HG02571 (cell line): ENCODE data around the gene PABPN1L.

Experiments used
- ATAC-seq: cut with Tn5 transposase; IDR thresholded peaks from one replicate; pipeline ENCODE4 v1.9.1; 2021; ENCODE audit warnings: mild to moderate bottlenecking, moderate library complexity; ENCODE audit not compliant: unreplicated experiment

The PABPN1L gene

DNA sequence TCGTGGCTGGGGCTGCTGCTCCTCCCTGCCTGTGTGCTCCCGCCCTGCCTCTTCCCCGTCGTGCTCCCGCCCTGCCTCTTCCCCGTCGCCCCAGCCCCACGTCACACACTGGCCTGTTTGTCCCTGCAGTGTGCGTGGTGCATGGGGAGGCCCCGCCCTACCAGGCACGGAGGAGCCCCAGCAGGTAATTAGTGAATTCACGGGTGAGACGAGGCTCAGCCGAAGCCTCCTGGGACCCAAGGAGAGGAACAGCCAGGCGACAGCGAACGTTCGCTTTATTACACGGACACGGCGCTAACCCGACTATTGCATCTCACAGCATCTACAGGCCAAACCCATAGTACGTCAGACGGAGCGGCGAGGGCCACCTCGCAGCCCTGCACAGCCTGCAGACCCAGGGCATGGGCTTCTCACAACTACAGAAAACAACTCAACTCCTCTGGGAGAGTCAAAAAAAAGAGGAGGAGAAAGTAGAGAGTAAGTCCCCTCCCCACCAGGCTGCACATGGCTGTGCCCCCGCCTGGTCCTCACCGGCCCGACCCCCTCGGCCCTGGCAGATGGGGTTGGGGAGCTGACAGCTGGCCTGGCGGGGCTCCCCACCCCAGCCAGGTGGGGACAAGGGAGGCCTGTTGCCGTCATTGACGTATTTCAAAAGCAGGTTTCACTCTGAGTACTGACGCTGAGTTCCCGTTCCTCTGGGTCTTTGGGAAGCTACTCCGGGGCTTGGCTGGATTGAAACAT is 4.3 kb upstream of the PABPN1L start:
- ATAC-seq, result no peak

DNA sequence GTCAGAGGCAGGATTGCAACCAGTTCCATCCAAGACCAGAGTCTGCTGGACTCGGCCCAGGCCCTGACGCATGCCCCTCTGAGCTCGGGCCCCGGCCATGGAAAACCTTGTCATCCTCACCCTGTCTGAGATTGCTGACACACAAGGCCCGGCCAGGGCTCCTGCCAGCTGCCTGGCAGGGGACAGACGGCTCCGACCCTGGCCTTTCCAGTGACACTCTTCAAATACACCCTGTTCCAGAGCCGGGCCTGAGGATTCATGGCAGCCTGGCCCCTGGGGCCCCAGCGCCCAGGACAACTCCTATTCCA is 3.2 kb upstream of the PABPN1L start:
- no peak for ATAC-seq

DNA sequence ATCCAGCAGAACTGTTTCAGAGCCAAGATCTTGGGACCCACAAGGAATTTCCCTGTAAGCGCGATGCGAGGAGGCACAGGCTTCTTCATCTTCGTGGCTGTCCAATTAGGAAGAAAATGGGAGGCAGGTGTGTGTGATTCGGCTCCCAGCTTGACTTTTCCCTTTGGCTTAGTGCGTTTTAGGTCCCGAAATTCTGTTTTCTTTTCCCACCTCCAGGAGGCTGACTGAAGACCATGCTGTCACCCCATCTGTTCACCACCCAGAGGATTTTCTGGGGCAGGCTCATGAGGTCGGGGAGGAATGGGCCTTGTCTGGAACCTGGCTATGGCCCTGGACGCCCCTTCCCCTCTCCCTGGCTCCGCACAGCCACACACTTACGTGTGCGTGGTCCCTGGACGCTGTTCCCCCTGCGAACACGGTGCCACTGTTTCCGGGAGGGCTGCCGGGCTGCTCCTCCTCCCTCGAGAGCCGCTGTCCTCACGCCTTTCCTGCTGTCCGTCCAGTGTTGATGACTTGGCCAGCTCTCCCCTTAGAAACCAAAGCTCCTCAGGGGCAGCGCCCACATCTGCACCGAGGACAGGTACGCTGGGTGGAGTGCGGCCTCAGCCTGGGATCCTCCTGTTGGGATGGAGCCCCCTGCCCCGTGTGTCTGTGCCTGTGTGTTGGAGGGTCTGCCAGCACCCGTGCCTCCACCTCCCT is 2.7 kb upstream of the PABPN1L start:
- no peak for ATAC-seq

DNA sequence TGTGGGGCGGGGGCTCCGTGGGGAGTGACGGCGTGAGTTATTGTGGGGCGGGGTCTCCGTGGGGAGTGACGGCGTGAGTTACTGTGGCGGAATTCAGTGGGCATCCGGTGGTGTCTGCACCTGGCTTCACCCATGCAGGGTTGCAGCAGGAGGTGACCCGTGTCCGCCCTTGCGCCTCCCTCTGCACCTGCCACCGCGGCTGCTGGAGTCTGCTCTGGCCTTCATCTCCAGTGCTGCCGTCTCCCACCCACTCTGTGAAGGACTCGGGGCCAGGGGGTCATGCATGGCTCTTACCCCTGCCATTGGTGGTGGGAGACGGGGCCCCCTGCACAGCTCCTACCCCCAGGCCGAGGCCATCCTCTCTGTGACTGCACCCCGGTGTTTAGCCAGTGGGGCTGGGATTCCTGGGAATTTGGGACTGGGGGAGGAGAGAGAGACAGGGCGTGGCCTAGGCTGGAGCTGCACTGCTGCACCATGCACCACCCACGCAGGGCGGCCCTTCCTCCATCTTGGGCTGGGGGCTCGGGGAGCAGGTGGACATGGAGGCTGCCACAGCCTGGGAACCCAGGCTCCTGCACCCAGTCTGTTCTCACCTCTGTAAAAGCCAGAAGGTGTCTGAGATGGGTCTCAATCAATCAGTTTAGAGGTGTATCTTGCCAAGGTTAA is 1.3 kb upstream of the PABPN1L start:
- no peak for ATAC-seq

DNA sequence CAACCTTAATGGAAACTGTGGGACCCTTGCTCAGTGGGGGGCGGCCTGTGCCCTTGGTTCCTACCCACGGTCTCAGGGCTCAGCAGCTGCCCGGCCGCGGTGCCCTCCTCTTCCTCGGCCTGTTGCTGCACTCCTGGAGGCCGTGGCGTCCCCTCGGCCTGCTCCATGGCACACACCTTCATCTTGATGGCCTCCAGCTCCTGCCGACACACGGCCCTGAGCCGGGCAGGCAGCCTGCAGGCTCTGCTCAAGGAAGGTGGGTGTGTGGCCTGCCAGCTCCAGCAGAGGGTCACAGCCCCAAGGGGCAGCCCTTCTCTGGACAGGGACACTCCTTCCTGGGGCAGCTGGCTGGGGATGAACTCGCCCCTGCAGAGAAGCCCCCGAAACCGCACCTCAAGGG is 718 bp downstream of the PABPN1L start:
- no peak for ATAC-seq

DNA sequence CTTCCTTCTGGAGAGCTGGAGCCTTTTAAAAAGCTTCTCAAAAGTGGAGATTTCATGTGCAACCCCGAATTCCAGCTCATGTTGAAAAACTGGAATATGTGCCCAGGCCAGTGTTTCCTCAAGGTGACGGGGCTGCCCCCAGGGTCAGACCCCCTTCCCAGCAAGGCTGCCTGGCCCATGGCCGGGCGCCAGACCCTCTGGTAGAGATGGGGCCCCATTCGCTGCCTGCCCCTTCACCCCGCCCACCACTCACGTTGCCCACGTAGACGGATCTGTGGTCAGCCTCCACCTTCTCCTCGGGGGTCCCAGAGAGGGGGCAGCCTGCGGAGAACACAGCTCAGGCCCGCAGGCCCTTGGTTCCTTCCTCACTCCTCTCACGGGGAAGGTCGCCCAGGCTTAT is 1.1 kb downstream of the PABPN1L start:
- no peak for ATAC-seq

DNA sequence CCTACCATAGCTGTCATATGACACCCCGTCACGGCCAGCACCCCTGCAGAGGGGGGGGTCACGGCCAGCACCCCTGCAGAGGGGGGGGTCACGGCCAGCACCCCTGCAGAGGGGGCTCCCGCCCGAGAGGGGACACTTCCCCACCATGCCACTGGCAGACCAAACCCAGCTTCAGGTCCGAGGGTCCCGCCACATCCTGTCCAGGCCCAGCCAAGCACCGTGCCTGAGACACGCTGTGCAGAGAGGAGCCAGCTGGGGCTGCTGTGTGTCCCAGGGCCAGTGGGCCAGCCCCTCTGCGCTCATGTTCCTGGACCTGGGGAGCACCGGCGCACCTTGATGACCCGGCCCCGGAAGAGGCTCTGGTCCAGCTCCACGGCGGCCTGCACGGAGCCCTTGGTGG is 1.9 kb downstream of the PABPN1L start:
- no peak for ATAC-seq

DNA sequence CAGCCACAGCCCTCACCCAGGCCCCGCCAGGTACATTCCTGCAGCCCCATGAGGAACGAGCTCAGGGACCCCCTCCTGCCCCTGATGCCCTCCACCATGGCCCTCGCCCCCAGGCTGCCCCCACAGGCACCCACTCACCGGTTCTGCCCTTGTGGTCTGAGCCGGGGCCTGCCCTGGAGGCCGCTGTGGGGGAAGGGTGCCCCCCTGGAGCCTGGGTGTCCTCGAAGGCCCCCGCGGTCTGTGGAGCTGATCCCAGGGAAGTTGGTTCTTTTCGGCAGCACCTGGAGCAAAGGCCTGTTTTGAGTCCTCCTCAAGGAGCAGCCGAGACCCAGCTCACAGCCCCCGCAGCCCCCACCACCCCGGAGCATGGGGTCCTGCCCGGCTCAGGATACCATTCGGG is 2.4 kb downstream of the PABPN1L start:
- ATAC-seq, result no peak

DNA sequence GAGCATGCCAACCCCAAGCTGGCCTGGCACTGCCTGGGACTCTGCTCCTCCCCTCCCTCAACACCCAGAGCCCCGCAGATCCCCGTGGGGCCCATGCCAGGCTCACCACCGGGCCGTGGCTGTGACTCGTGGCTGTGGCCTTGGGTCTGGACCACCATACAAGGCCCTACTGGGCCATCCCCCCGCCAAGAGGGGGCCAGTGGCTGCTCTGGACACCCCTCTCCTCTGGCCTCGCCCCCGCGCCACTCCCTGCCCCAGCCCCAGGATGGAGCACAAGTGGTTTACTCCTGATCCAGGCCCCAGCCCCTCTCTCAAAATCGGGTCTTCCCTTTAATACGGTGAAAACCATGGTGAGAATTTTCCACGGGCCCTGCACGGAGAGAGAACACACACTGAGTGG is 3.0 kb downstream of the PABPN1L start:
- no peak for ATAC-seq

DNA sequence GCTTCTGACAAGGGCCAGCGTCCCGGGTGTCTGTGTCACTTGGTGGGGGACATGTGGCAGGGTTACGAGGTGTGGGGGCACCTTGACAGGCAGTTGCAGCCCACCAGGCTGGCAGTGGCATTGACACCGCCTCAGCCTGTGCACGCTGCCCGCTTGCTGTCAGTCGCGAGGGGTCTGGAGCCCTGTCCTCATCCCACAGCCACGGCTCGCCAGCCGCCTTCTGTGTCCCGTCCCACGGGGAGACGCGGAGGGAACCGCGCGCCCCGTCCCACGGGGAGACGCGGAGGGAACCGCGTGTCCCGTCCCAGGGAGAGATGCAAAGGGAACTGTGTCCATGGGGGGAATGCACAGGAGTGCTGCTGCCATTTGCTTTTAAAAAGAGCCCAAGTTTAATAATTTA is 3.5 kb downstream of the PABPN1L start:
- no peak for ATAC-seq

DNA sequence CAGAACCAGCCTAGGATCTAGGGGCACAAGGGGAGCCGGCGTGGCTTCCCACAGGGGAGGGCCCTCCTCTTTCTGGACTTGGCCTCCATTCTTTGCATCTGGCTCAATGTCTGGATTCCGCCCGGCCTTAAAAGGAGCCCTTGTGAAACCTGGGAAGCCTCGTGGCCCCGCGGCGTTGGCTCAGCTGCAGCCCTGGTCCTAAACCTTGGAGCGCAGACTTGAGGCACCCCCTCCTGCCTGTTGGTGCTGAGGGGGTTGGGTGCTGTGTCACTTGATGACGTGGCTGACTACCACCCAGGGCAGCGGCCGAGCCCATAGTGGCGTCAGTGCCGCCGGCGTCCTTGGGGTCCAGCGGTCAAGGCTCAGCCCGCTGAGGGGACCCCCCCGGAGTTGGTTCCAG is 5.1 kb downstream of the PABPN1L start:
- ATAC-seq, result no peak

DNA sequence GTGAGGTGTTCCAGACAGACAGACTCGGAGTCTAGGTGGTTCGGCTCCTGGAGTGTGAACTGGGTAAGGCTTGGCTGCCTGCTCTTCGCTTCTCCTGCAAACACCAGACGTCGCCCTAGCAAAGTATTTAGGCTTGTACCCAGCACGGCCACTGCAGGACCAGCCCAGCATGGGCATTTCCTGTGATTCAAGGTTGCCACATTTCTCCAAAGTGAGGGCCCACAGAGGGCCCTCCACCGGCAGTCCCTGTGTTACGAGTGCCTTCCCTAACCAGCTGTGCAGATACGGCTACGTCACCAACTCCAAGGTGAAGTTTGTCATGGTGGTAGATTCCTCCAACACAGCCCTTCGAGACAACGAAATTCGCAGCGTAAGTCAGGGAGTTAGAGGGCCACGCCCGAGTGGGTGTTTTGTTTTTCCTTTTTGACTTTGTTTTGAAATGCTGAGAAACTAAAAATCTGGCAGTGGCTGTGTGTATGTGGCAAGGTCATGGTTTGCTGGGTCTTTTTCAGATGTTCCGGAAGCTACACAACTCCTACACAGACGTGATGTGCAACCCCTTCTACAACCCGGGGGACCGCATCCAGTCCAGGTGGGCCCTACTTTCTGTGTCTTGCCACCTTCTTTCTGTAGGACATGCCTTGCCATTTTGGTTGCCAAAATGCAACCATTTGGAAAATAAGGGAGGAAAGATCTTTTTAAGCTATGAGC is 6.9 kb downstream of the PABPN1L start:
- ATAC-seq, result no peak

DNA sequence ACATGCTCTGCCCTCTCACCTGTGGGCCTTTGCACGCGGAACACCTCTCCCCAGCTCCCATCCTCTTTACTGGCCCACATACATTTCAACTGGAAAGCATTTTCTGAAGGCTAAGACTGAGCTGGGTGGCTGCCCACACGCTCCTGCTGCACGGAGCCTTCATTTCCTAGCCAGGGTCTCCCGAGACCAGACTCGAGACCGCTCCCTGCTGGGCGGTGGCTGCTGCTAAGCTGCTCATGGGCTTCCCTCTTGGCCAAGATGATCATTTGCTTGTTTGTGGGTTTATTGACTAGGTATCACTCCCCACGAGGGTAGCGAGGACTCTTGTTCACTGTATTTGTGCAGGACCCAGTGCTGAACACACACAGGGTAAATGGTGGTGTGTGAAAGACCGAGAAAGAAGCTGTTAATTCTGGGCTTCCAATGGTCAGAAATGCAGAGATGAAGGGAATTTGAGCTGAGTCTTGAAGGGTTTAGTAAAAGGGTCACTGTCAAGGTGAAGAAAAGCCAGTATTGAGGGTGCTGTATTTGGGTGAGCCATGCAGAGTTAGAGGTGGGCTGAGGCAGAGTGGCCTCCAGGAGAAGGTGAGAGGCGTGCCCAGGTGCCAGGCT is 8.6 kb downstream of the PABPN1L start:
- ATAC-seq, result no peak

DNA sequence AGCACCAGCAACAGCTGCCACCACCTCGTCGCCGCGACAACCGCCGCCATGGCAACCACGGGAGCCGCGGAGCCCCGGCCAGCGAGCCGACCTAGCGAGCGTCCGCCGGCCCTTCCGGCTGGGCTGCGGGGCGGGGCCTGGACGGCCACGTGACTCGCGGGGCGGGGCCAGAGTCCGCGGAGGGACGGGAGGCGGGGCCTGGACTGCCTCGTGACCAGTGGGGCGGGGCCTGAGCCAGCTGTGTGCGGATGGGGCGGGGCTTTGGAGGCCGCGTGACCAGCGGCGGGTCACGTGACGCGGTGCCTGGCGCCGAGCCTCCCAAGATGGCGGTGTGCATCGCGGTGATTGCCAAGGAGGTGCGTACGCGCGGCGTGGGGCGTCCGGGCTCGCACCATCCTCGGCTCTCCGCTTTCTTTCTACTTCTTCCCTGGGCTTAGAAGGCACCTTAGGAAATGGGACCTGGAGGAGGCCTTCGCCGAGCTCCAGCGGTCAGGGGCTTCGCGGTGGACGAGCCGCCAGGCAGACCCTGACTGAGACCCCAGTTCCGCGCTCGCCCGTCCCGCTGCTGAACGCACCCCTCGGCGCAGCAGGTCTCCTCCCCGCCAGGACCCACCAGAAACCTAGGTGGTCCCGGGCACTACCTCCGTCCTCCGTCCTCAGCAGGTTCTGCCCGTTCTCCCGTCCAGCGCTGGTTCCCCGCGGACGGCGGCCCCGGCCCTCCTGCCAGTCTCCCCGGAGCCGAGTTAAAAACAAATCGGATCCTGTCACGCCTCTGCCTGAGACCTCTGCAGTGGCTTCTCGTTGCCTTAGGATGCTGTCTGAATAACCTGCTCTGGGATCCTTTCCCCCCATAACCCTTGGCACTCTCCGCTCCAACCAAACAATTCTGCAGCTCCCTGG is 9.4 kb downstream of the PABPN1L start, which contains the start of the genes GALNS and TRAPPC2L:
Gene GALNS, minus strand, starts transcription at position 120 of the 900 bp plus-strand sequence. Its CDS starts 70 bp downstream, at position 50.
Gene TRAPPC2L, plus strand, starts transcription at position 300 of the 900 bp plus-strand sequence. Its CDS starts 24 bp downstream, at position 324.
- peak; percentile 77 for ATAC-seq

DNA sequence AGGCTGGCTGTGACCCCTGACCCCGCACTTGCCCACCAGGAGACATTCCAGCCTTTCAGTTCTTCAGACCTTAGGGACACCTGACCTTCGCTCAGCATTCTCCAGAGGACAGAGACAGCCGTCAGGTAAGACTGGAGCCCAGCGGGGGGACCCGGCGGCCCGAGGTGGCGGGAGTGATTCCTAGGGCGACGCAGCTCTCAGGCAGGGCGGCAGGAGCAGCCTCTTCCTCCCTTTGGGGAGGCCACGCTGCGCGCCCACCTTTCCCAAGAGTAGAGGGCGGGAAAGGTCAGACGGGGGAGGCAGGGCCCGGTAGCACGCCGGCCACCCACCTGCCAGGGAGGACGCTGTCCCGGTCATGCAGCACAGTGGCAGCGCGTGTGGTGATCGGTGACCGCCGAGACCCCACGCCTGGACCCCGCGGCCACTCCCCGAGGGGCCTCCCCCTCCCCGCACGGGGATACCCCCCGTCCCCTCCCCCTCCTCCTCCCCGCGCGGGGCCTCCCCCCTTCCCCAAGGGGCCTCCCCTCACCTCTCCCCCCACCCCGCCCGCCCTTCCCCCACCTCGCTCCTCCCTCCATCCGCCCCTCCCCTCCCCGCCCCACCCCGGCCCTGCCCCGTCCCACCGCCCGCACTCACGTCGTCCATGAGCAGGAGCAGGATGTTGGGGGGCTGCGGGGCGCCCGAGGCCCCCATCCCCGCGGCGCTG is 10.2 kb downstream of the PABPN1L start:
- ATAC-seq, result no peak

DNA sequence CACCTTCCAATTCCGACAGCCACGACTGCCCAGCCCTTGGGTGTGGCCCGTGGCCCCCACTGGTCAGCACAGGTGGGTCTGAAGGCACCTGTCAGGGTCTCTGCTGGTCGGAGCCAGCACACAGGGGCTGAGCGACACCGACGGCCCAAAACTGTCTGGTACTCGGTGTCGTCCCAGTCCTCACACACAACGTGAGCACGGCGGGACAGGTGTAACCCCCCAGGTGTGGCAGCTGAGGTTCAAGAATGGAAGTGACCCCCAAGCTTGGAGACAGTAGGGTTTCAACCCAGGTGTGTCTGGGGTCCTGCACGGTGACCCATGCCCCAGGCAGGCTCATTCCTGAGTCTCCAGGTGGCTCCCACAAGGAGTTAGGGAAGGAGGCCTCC is 10.7 kb downstream of the PABPN1L start:
- ATAC-seq, result no peak

DNA sequence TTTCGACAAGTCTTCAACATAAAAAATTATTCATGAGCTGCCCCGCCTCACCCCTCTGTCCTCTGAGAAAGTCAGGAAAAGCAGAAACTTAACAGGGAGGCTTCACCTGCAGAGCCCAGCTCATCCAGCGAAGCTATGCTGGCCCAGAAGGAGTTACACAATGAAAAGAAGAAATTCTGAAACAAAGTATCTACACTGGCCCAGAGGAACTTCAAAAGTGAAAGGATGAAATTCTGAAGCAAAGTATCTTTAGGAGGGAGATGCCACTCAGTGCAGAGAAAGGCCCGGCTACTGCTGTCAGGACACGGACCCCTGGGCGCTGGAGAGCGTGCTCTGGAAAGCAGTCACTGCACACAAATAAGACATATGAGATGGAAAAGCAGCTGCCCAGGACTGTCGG is 11.3 kb downstream of the PABPN1L start:
- no peak for ATAC-seq

DNA sequence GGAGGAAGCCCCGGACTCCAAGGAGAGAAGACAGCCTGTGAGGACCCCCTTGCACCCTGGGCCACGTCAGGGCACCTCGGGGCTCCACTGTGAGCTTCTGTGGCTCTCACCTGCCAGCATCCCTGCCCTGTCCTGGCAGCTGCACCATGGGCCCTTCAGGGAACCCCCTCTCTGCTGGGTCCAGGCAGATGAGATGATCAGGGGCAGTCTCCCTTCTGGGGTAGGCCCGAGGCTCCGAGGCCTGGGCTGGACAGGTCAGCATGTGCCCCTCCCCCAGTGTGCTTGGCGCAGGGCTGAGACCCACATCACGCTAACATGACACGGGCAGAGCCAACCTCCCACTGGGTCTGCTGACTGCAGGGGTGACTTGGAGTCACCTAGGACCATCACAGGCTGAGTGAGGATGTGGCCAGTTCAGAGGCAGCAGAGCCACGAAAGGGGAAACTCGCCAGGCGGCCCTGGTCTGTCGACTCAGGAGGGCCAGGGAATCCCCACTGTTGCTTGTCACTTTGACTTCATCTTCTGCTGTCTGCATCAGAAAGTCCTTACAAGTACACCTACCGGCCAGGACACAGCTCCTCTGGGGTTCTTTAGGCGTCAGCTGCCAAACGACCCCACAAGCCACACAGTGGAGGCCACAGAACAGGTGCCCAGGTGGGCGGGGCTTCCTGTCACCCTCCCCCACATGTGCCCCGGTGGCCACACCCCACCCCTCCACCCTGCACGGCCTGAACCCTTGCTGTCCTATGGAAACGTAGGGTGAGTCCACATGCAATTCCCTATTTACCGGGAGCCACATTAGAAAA is 12.0 kb downstream of the PABPN1L start:
- ATAC-seq, result no peak
